Immature natural killer cell (primary cell): ENCODE results near the gene IFI30. TPM values are rescaled to one million over a fixed set of nuclear protein-coding genes. Genes with fewer than 3 reads are reported as not detected.

Experiments used
- DNase-seq, 3 donors: peaks; one replicate each; pipeline ENCODE4 v3.0.0; 2022; ENCODE audit warnings: mixed read lengths in 1 of 3
- H3K27ac Mint-ChIP-seq, 6 donors: one replicate each; pipeline ENCODE4 v1.8.0; 2020; ENCODE audit warnings: mixed read lengths in 6 of 6, mild to moderate bottlenecking in 5 of 6, inconsistent platforms in 4 of 6, moderate library complexity in 3 of 6
- H3K27me3 Mint-ChIP-seq, 3 donors: one replicate each; pipeline ENCODE4 v1.8.0; 2020 to 2021; ENCODE audit warnings: low read depth in 3 of 3, mild to moderate bottlenecking in 3 of 3, mixed read lengths in 3 of 3, moderate library complexity in 3 of 3, inconsistent platforms in 1 of 3
- H3K36me3 Mint-ChIP-seq, 3 donors: one replicate each; pipeline ENCODE4 v1.8.0; 2020; ENCODE audit warnings: mixed read lengths in 3 of 3, inconsistent platforms in 2 of 3, mild to moderate bottlenecking in 2 of 3
- H3K4me1 Mint-ChIP-seq, 2 donors: one replicate each; pipeline ENCODE4 v1.8.0; 2020; ENCODE audit warnings: inconsistent platforms in 2 of 2, mild to moderate bottlenecking in 2 of 2, mixed read lengths in 2 of 2, moderate library complexity in 1 of 2
- H3K4me3 Mint-ChIP-seq, 5 donors: one replicate each; pipeline ENCODE4 v1.8.0; 2020; ENCODE audit warnings: mild to moderate bottlenecking in 5 of 5, mixed read lengths in 5 of 5, inconsistent platforms in 3 of 5, moderate library complexity in 3 of 5
- H3K9me3 Mint-ChIP-seq, 6 donors: one replicate each; pipeline ENCODE4 v1.8.0; 2020; ENCODE audit warnings: mild to moderate bottlenecking in 6 of 6, mixed read lengths in 6 of 6, inconsistent platforms in 4 of 6, moderate library complexity in 3 of 6
- polyA plus RNA-seq, 3 donors: library from polyadenylated mRNA; unstranded; fragments of 300-500 nt; fragmentation: Illumina TruSeq; gene quantifications; one replicate each; pipeline ENCODE4 v1.2.3, GENCODE V29; 2021

IFI30 gene
- polyA plus RNA-seq, 3 donors from 2014 or later: 49.0 to 184 (median 83.1) TPM

DNA sequence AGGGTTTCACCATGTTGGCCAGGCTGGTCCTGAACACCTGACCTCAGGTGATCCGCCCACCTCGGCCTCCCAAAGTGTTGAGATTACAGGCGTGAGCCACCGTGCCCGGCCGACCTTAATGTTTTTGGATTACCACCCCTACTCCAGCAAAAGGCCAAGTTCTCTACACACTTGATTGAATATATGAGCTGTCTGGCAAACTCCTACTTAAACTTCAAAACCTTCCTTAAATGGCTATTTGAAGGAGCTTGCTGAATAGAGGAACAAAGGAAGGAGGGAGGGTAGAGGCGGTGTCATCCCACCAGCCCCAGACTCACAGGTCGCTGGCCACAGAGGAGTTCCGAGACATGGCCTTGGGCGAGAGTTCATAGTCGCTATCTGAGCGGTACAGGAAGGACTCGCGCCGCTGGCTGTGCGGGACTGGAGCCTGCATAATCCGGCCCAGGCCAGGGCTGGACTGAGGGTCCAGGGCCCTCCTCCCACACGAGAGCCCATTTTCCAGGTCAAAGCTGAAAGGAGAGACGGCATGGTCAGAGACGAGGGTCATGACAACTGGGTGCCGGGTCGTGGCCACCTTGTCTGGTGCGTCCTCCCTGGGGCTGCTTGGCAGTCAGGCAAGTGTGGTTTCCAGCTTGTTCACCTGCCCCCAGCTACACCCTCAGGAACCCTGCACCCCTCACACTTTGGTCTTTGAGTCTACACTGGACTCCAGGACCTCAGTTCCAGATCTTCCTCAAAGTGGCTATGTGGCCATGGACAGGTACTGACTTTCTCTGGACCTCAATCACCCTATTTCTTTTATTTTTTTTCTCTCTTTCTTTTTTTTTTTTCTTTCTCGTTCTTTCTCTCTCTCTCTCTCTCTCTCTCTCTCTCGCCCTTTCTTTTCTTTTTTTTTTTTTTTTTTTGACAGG lies 48.5 kb downstream of the IFI30 start:
- DNase-seq: no peak
- peaks cover 14 to 36% (median 27%) of the 10 kb centered on the region in 3 donors for H3K27me3 Mint-ChIP-seq
- peak overlapping the region in 1 of 5 donors; percentile 47 for H3K4me3 Mint-ChIP-seq
- no peak overlapping the region for H3K27ac Mint-ChIP-seq
- peaks cover 0 to 2% (median 0%) of the 10 kb centered on the region in 6 donors for H3K9me3 Mint-ChIP-seq
- H3K36me3 Mint-ChIP-seq: no peaks in the 10 kb centered on the region
- H3K4me1 Mint-ChIP-seq: peaks cover 11 to 13% of the 10 kb centered on the region in 2 donors

DNA sequence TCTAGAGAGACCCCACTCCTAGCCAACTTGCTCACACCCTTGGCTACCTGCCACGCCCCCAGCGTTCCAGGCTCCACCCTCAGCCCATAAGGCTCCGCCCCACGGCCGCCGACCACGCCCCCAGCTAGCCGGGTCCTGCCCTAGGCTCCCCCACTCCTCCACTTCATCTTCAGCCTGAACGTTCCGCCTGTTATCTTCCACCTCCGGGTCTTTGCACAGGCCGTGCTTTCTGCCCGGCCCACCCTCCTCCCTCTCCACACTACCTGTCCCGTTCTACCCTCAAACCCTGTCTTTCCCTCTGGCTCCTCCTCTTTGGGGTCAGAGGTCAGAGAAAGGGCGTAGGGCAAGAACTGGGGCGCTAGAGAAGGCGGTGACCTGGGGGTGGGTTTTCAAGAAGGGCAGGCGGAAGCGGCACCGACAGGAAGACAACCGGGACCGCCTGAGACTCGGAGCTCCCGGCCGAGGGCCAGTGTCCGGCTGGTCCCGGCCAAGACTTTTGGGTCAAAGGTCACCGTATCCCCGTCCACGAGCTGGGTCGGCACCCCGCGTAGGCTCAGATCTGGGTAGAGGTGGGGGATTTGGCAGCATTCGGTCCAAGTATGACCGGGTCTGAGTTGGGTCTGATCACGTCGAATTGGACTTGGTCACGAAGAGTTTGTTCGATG lies 50.4 kb downstream of the IFI30 start:
- peaks cover 11 to 13% of the 10 kb centered on the region in 2 donors for H3K4me1 Mint-ChIP-seq
- DNase-seq: peak in 2 of 3 donors; percentile 18 to 21
- no peaks in the 10 kb centered on the region for H3K36me3 Mint-ChIP-seq
- peaks cover 0 to 2% (median 0%) of the 10 kb centered on the region in 6 donors for H3K9me3 Mint-ChIP-seq
- peak overlapping the region in 4 of 6 donors; percentile 53 to 71 (median 63) for H3K27ac Mint-ChIP-seq
- peaks cover 14 to 41% (median 30%) of the 10 kb centered on the region in 3 donors for H3K27me3 Mint-ChIP-seq
- peak overlapping the region; percentile 84 to 95 (median 91) for H3K4me3 Mint-ChIP-seq

DNA sequence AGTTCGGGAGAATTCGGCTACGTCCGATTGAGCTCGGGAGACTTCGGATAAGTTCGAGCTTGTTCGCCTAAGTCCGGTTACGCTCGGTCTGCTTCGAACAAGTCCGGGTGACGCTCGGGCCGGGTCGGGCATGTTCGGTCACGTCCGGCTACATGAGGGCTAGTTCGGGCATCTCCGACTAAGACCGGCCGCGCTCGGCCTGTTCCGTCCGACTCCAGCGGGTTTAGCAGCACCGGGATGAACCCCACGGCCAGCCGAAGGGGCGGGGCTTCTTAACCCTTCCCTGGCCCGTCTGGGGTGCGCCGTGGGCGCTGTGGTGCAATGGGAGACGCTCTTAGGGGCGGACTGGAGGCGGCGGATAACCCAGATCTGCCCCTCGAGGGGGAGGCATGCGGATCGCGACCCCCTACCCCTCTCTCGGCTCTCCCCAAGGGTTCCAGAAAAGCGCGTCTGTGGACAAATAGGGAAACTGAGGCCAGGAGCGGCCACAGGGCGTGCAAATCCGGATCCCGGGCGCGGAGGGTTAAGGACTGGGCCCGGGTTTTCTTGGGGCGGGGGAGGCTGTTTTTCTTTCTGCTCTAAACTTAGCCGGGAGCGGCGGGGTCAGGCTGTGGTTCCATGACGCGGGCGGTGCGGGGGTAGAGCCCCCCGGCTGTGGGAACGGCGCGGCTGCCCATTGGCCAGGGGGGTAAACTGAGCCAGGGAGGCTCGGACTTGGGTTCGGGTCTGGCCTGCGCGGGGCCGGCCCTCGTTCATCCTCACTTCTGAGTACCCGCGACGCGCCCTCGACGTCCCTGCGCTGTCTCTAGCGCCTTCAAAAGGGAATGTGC lies 51.1 kb downstream of the IFI30 start:
- Mint-ChIP-seq H3K9me3 (peaks cover 0 to 2% (median 0%) of the 10 kb centered on the region in 6 donors), H3K27me3 (peaks cover 14 to 42% (median 32%) of the 10 kb centered on the region in 3 donors), H3K36me3 (no peaks in the 10 kb centered on the region), H3K4me3 (peak overlapping the region; percentile 84 to 95 (median 91)), H3K27ac (peak overlapping the region in 4 of 6 donors; percentile 53 to 71 (median 63)), H3K4me1 (peaks cover 11 to 13% of the 10 kb centered on the region in 2 donors)
- DNase-seq: peak; percentile 80 to 87 (median 83)

DNA sequence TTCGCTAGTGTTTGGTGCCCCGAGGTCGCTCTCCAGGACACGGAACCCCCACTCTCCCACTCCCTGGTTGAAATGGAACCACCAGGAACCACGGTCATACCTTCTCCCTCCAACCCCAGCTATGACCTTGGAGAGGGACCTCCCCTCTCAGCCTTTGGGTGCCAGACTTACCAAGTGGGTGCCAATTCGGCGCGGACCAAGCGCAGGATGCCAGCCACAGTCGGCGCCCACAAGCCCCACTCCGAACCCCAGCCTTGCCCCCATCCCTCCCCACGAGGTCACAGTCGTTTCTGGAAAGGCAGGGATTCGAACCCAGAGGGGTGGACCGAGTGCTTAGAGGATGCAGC lies 51.7 kb downstream of the IFI30 start:
- peaks cover 14 to 38% (median 29%) of the 10 kb centered on the region in 3 donors for H3K27me3 Mint-ChIP-seq
- H3K9me3 Mint-ChIP-seq: peaks cover 0 to 2% (median 0%) of the 10 kb centered on the region in 6 donors
- no peaks in the 10 kb centered on the region for H3K36me3 Mint-ChIP-seq
- H3K4me3 Mint-ChIP-seq: peak overlapping the region in 2 of 5 donors; percentile 17 to 95
- H3K27ac Mint-ChIP-seq: no peak overlapping the region
- H3K4me1 Mint-ChIP-seq: peaks cover 11 to 13% of the 10 kb centered on the region in 2 donors
- no peak for DNase-seq

DNA sequence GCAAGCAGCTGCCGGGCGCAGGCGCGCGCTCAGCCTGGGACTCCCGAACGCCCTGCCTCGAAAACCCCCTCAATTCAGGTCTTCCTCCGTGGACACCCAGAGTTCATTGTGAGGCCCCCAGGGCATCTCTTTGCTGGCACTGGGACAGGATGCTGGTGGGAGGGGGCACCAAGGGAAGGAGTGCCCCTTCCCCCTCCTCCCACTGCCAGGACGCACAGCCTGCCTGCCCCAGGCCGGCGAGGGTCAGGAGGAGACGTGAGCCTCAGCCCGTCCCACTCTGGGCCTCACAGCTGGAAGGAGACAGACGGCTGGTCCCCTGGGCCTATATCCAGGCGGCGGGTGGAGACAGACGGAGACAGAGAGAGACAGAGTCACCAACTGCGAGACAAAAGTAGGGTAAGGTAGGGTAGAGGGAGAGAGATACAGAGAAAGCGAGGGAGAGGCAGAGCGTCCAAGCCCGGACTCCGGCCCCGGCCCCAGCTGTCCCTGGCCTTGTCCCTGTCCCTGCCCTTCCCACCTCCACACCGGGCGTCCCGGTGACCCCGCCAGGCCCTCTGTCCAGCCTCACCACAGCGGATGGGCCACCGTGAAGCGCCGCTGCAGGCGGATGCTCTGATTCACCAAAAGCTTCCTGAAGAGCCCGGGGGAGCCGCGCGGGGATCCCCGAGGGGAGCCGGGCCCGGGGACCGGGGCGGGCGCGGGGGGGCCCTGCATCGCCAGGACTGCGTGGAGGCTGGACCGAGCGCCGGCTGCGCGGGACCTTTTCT lies 52.3 kb downstream of the IFI30 start, which contains the start of gene PDE4C:
TSS of gene PDE4C (minus strand) at position 737 of the 767 bp plus-strand sequence. CDS start at position 714, 23 bp downstream.
- H3K9me3 Mint-ChIP-seq: peaks cover 0 to 2% (median 0%) of the 10 kb centered on the region in 6 donors
- peaks cover 18 to 40% (median 25%) of the 10 kb centered on the region in 3 donors for H3K27me3 Mint-ChIP-seq
- H3K27ac Mint-ChIP-seq: no peak within 1 kb of the TSS
- no peaks in the 10 kb centered on the region for H3K36me3 Mint-ChIP-seq
- H3K4me1 Mint-ChIP-seq: peaks cover 11 to 13% of the 10 kb centered on the region in 2 donors
- no peak for DNase-seq
- peak within 1 kb of the TSS in 1 of 5 donors; percentile 95 for H3K4me3 Mint-ChIP-seq

DNA sequence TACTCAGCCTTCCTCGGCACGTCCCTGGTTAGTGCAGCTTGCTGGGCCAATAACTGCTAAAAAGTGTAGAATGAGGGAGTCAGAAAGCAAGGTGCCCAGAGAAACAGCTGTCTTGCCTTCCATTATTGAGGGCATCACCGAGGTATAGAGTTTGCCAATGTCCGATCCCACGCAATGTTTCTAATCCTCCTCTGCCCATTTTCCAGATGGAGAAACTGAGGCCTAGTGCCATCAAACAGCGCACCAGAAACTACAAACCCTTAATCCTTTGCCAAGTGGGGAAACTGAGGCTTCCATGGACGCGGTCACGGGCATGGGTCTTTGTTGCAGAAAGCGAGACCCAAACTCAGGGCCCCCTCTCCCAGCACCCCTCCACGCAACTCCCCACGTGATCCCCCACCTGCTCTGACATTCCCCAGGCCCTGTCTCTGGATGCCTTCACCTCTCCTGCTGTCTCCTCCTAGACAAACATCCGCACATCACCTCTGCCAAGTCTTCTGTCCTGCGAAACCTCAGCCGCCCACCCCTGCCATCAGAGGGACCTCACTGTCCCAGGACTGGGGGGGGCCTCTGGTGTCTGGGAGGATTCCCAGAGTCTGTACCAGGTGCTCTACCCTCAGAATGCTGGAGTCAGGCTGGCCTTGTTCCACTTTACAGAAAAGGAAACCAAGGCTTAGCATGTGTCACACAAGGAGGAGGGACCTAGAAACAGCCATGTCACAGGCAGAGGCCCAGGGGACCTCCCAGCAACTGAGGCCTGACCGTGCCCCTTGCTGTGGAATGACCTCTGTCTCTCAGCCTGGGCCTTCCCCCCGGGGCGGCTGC lies 53.6 kb downstream of the IFI30 start:
- peaks cover 19 to 33% (median 23%) of the 10 kb centered on the region in 3 donors for H3K27me3 Mint-ChIP-seq
- DNase-seq: no peak
- no peak overlapping the region for H3K4me3 Mint-ChIP-seq
- no peak overlapping the region for H3K27ac Mint-ChIP-seq
- H3K4me1 Mint-ChIP-seq: peaks cover 12 to 14% of the 10 kb centered on the region in 2 donors
- no peaks in the 10 kb centered on the region for H3K36me3 Mint-ChIP-seq
- peaks cover 0 to 2% (median 0%) of the 10 kb centered on the region in 6 donors for H3K9me3 Mint-ChIP-seq

Other genes with a start within 250 kb of the IFI30 start
- 10 to 100 TPM; 45.5 to 76.9 (median 52.1) TPM for gene CCDC124, start 240.8 kb upstream of the IFI30 start, polyA plus RNA-seq
- gene KCNN1, start 206.7 kb upstream of the IFI30 start, polyA plus RNA-seq: not detected
- 10 to 100 TPM; 31.4 to 39.2 (median 38.6) TPM for gene ARRDC2, start 165.6 kb upstream of the IFI30 start, polyA plus RNA-seq
- 100 to 1,000 TPM in 1 of 3 donors, 10 to 100 TPM in 2; 62.7 to 105 (median 83.3) TPM for gene IL12RB1, start 86.9 kb upstream of the IFI30 start, polyA plus RNA-seq
- gene MAST3, start 76.0 kb upstream of the IFI30 start, polyA plus RNA-seq: 10 to 100 TPM in 2 of 3 donors, 1 to 10 TPM in 1; 7.3 to 39.1 (median 12.6) TPM
- gene PIK3R2, start 20.6 kb upstream of the IFI30 start, polyA plus RNA-seq: 1 to 10 TPM; 1.7 to 4.7 (median 3.5) TPM
- 10 to 100 TPM; 12.2 to 17.7 (median 15.4) TPM for gene MPV17L2, start 19.4 kb downstream of the IFI30 start, polyA plus RNA-seq
- 1 to 10 TPM in 2 of 3 donors, under 1 TPM in 1; 0.77 to 1.1 (median 1.1) TPM for gene RAB3A, start 30.2 kb downstream of the IFI30 start, polyA plus RNA-seq
- gene PDE4C, start 52.6 kb downstream of the IFI30 start, polyA plus RNA-seq: not detected
- under 1 TPM in 1 of 3 donors, not detected in 2; 0.15 TPM for gene IQCN, start 100.6 kb downstream of the IFI30 start, polyA plus RNA-seq
- 10 to 100 TPM; 15.0 to 71.8 (median 54.7) TPM for gene JUND, start 107.8 kb downstream of the IFI30 start, polyA plus RNA-seq
- 100 to 1,000 TPM; 128 to 189 (median 178) TPM for gene LSM4, start 149.3 kb downstream of the IFI30 start, polyA plus RNA-seq
- gene PGPEP1, start 166.8 kb downstream of the IFI30 start, polyA plus RNA-seq: 10 to 100 TPM in 2 of 3 donors, 1 to 10 TPM in 1; 8.2 to 20.6 (median 17.5) TPM
- gene GDF15, start 212.3 kb downstream of the IFI30 start, polyA plus RNA-seq: not detected
- gene LRRC25, start 223.8 kb downstream of the IFI30 start, polyA plus RNA-seq: 10 to 100 TPM in 1 of 3 donors, 1 to 10 TPM in 2; 2.7 to 18.1 (median 7.7) TPM
- 100 to 1,000 TPM in 2 of 3 donors, 10 to 100 TPM in 1; 73.5 to 122 (median 107) TPM for gene SSBP4, start 245.6 kb downstream of the IFI30 start, polyA plus RNA-seq